Adrenal gland (tissue), 12 donors: ENCODE data around the gene ADSS1. TPM values are rescaled to one million over a fixed set of nuclear protein-coding genes. Genes with fewer than 3 reads are reported as not detected.

Source experiments
- DNase-seq, 7 donors: peaks; one replicate each; pipeline ENCODE4 v3.0.0-alpha.2; 2019 to 2020
- H3K27ac ChIP-seq, 5 donors: fragments of 200-600 bp; sonication (generic) in 4 of 5; 1 replicate in 3 of 5; 2 replicates in 2 of 5; pipeline versions ENCODE4 v1.5.1 to v1.8.0; 2016 to 2020; ENCODE audit warnings: mild to moderate bottlenecking in 1 of 5
- H3K27me3 ChIP-seq: fragments of 200-600 bp; 2 replicates; pipeline ENCODE4 v1.8.0; 2021
- H3K36me3 ChIP-seq, 2 donors: fragments of 200-600 bp; replicated peaks in 1 of 2; 1 replicate in 1 of 2; 2 replicates in 1 of 2; pipeline versions ENCODE4 v1.5.1 to v1.8.0; 2018 to 2022
- H3K4me1 ChIP-seq, 2 donors: fragments of 200-600 bp; replicated peaks in 1 of 2; 1 replicate in 1 of 2; 2 replicates in 1 of 2; pipeline versions ENCODE4 v1.5.1 to v1.8.0; 2018 to 2021
- H3K4me3 ChIP-seq, 4 donors: fragments of 200-600 bp; sonication (generic) in 3 of 4; one replicate each; pipeline ENCODE4 v1.5.1; 2016 to 2018
- H3K9me3 ChIP-seq, 3 donors: fragments of 200-600 bp; sonication (generic) in 1 of 3; replicated peaks in 1 of 3; 1 replicate in 2 of 3; 2 replicates in 1 of 3; pipeline versions ENCODE4 v1.5.1 to v1.8.0; 2016 to 2021
- CTCF ChIP-seq, 6 experiments: fragments of 450-650 bp in 4 of 6; fragments of 200-600 bp in 2 of 6; sonication (generic) in 1 of 6; IDR thresholded peaks; 1 replicate in 5 of 6; 2 replicates in 1 of 6; pipeline versions ENCODE4 v1.5.1 to v1.8.0; 2016 to 2021; ENCODE audit warnings: antibody characterized with exemption in 6 of 6, mild to moderate bottlenecking in 2 of 6, moderate library complexity in 1 of 6
- POLR2A ChIP-seq, 2 donors: fragments of 450-650 bp; IDR thresholded peaks; one replicate each; pipeline ENCODE4 v1.6.1; 2017; ENCODE audit warnings: antibody characterized with exemption in 2 of 2, mild to moderate bottlenecking in 2 of 2, moderate library complexity in 1 of 2
- WGBS, 4 donors: extraction: QIAGEN DNeasy Blood & Tissue Kit in 2 of 4; methylation state at CpG; one replicate each; pipeline versions ENCODE4 v1.1.5 to v1.1.7; 2013 to 2017; 5-methylcytosine and 5-hydroxymethylcytosine counted together
- intact Hi-C, 2 donors: fragments of 100-400 bp; cut with DNase I; formaldehyde crosslinking; loops; one replicate each; pipeline versions ENCODE4 v1.14.1 to v1.15.0; 2022 to 2023
- polyA plus RNA-seq, 3 donors: library from polyadenylated mRNA; stranded (reverse); fragments of 200-250 nt in 2 of 3; fragments of 350-450 nt in 1 of 3; fragmentation: Illumina TruSeq in 1 of 3; extraction: RNeasy Lipid Tissue Mini Kit (QIAGEN cat#74804) in 1 of 3; gene quantifications; one replicate each; pipeline ENCODE4 v1.2.3, GENCODE V29; 2013 to 2014
- total RNA-seq, 9 donors: library from RNA; depleted of rRNA in 4 of 9; stranded (reverse); fragments of >200 nt in 4 of 9; fragments of 120-200 nt in 1 of 9; fragmentation: NEBNext Ultra II Directional in 1 of 9; extraction: Animal tissue kit (Norgen Biotek cat#: 25700) in 1 of 9; gene quantifications; one replicate each; pipeline versions ENCODE4 v1.1.0 to v1.2.4, GENCODE V29; 2013 to 2023
- donor health status: healthy with polysubstance abuse.
- donor health status: Bipolar disorder and iron deficiency.
- donor health status: DM: yes; HTN: yes; CAD: no.
- donor health status: DM: no; HTN: no; CAD: no.
- donor health status: DM: no; HTN: no; CAD: no.
- donor health status: DM: yes; HTN: yes; CAD: no.

ADSS1 gene
- total and polyA plus RNA-seq, 12 donors = 4.0 to 39.1 (median 16.9) TPM

DNA sequence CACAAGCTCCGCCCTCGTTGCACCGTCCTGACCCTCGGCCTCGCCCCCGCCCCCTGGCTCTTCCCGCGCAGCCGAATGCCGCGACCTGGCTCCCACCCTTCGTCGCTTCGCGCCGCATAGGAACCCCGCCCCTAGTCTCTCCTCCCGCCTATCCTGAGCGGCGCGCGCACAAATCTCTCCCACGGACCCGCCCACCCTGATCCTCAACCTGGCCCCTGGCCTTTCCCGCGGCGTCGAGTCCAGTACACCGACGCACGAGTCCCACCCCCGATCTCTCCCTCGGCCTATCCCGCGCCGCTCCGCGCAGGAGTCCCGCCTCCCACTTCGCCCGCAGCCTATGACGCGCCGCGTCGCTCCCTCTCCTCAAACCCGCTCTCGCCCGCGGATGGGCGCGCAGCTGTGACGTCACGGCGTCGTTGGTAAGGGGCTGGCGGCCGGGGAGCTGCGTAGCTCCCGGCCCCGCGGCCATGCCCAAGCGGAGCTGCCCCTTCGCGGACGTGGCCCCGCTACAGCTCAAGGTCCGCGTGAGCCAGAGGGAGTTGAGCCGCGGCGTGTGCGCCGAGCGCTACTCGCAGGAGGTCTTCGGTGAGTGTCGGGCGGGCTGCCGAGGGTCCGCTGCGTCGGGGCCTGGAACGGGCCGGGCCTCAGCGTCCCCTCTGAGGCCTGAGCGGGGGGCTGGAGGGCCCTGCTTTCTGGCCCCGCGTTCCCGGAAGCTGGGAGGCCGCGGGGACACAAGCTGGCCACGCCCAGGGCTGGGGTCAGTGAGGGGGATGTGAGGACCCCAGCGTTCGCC lies 28.9 kb downstream of the ADSS1 start, which contains the start of gene SIVA1:
TSS of gene SIVA1 (plus strand) at position 413 of the 793 bp plus-strand sequence. CDS start at position 468, 55 bp downstream.
- H3K9me3 ChIP-seq = no peaks in the 10 kb centered on the region
- H3K27ac ChIP-seq = peak within 1 kb of the TSS in 4 of 5 donors; percentile 64 to 86 (median 76)
- DNase-seq = peak; percentile 99 to 100 (median 100)
- 0 to 2% (median 1%) methylated on average over 10 to 95 of the region's 95 CpGs for WGBS, 4 donors
- intact Hi-C loops = no loop called here
- peaks cover 0 to 27% of the 10 kb centered on the region in 2 donors for H3K36me3 ChIP-seq
- peaks cover 10 to 26% of the 10 kb centered on the region in 2 donors for H3K4me1 ChIP-seq
- H3K4me3 ChIP-seq = peak within 1 kb of the TSS; percentile 49 to 84 (median 65)
- peak; percentile 90 to 91 for TF ChIP-seq POLR2A (IDR thresholded peaks at IDR 0.05)
- no peak for TF ChIP-seq CTCF (IDR thresholded peaks at IDR 0.05)
- H3K27me3 ChIP-seq = no peaks in the 10 kb centered on the region

DNA sequence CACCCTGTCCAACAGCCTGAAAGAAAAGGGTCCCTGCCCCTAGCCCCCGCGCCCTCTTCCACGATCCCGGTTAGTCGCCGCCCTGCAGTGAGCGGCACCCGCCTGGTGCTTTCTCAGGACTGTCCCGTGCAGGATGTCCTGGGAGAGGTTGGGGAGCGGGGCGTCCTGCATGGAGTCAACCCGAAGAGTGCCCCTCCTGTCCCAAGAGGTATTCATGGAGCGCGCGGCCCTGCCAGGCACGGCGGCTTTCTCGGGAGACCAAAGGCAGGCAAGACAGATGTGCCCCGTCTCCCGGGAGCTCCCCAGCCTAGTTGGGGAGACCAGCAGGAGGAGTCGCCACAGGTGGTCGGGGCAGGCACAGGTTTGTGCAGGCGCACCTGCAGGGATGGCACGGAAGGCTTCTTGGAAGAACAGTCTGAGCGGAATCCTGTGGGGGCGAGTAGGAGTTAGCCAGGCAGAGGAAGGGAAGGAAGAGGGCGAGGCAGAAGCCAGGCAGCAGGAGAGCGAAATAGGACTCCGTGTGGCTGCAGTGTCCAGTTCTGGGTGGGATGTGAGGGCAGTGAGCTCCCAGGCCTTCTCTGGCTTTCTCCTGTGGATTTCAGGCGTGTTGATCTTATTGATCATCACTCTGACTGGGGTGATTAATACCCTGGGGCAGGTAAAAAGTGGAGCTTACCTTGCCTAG lies 29.6 kb downstream of the ADSS1 start:
- Histone ChIP-seq H3K36me3 (peaks cover 0 to 34% of the 10 kb centered on the region in 2 donors), H3K9me3 (no peaks in the 10 kb centered on the region), H3K4me1 (peaks cover 10 to 26% of the 10 kb centered on the region in 2 donors), H3K4me3 (peak overlapping the region; percentile 49 to 84 (median 65)), H3K27ac (peak overlapping the region in 4 of 5 donors; percentile 64 to 86 (median 74)), H3K27me3 (no peaks in the 10 kb centered on the region)
- intact Hi-C loops = no loop called here
- TF ChIP-seq CTCF (IDR thresholded peaks at IDR 0.05) (no peak), POLR2A (IDR thresholded peaks at IDR 0.05) (no peak)
- WGBS, 4 donors = 1 to 8% (median 2%) methylated on average over 10 to 30 of the region's 30 CpGs
- DNase-seq = peak in 3 of 7 donors; percentile 37 to 46 (median 45)

- 48 to 57% (median 53%) methylated on average over 11 to 13 of the region's 13 CpGs for WGBS, 4 donors
- peak overlapping the region in 2 of 4 donors; percentile 60 to 70 for H3K4me3 ChIP-seq
- intact Hi-C loops = no loop called here
- no peaks in the 10 kb centered on the region for H3K27me3 ChIP-seq
- no peak for TF ChIP-seq CTCF (IDR thresholded peaks at IDR 0.05)
- TF ChIP-seq POLR2A (IDR thresholded peaks at IDR 0.05) = no peak
- H3K9me3 ChIP-seq = no peaks in the 10 kb centered on the region
- peaks cover 0 to 40% of the 10 kb centered on the region in 2 donors for H3K36me3 ChIP-seq
- DNase-seq = no peak
- H3K4me1 ChIP-seq = peaks cover 10 to 26% of the 10 kb centered on the region in 2 donors
- peak overlapping the region in 2 of 5 donors; percentile 64 to 86 for H3K27ac ChIP-seq
These were observed 30.3 kb downstream of the ADSS1 start for GRCh38 chr14:104754213-104754851.

DNA sequence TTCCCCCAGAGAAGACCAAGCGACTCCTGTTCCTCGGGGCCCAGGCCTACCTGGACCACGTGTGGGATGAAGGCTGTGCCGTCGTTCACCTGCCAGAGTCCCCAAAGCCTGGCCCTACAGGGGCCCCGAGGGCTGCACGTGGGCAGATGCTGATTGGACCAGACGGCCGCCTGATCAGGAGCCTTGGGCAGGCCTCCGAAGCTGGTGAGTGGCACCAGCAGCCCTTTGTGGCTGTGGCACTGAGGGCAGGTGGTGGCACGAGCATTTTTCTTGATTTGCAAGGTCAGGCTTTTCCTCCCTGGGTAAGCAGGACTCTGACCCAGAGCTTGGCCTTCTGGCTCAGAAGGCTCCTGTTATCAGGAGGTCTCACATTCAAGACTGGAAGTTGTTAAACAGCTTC lies 31.6 kb downstream of the ADSS1 start:
- no peak overlapping the region for H3K27ac ChIP-seq
- no peak for DNase-seq
- H3K4me1 ChIP-seq = peaks cover 10 to 26% of the 10 kb centered on the region in 2 donors
- TF ChIP-seq POLR2A (IDR thresholded peaks at IDR 0.05) (no peak), CTCF (IDR thresholded peaks at IDR 0.05) (no peak)
- no peak overlapping the region for H3K4me3 ChIP-seq
- 62 to 74% (median 65%) methylated on average over 5 to 11 of the region's 11 CpGs for WGBS, 4 donors
- no peaks in the 10 kb centered on the region for H3K27me3 ChIP-seq
- peaks cover 0 to 47% of the 10 kb centered on the region in 2 donors for H3K36me3 ChIP-seq
- no peaks in the 10 kb centered on the region for H3K9me3 ChIP-seq
- intact Hi-C loops = no loop called here
